ENCODE results near the gene GPR161.

GRCh38 chr1:168134132-168134531 lies 2.6 kb downstream of the GPR161 start:
- TF ChIP-seq CTCF (conservative IDR thresholded peaks at IDR 0.05): no peak
- TF ChIP-seq ZFX (IDR thresholded peaks at IDR 0.05): no peak
